ENCODE results near the gene DHRS1. TPM values are rescaled to one million over a fixed set of nuclear protein-coding genes. Genes with fewer than 3 reads are reported as not detected.
A peak's percentile ranks its signal among the peaks of the same experiment; 100 is the strongest.

DHRS1 gene
- total RNA-seq, 1 donor, result 13.8 TPM

DNA sequence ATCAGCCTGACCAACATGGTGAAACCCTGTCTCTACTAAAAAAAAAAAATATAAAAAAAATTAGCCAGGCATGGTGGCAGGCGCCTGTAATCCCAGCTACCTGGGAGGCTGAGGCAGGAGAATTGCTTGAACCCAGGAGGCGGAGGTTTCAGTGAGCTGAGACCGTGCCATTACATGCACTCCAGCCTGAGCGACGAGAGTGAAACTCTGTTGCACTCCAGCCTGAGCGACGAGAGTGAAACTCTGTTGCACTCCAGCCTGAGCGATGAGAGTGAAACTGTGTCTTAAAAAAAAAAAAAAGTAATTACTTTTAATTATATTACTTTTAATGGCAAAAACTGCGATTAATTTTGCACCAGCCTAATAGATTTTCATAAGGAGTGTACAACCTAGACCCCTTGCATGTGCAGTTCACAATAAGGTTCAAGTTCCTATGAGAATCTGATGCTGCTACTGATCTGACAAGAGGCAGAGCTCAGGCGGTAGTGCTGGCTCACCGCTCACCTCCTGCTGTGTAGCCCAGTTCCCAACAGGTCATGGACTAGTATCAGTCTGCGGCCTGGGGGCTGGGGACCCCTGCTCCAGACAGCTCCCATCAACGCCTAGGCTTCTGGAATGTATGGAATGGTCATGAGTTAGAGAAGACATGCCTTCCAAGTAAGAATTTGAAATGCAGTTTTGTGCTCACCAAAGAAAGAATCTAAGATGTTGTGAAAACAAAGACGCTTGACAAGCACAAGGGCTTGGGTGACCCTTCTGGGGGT, 21.8 kb upstream of the DHRS1 start:
- DNase-seq (ENCODE audit: low read depth), result no peak
- TF ChIP-seq, protein P1, sequence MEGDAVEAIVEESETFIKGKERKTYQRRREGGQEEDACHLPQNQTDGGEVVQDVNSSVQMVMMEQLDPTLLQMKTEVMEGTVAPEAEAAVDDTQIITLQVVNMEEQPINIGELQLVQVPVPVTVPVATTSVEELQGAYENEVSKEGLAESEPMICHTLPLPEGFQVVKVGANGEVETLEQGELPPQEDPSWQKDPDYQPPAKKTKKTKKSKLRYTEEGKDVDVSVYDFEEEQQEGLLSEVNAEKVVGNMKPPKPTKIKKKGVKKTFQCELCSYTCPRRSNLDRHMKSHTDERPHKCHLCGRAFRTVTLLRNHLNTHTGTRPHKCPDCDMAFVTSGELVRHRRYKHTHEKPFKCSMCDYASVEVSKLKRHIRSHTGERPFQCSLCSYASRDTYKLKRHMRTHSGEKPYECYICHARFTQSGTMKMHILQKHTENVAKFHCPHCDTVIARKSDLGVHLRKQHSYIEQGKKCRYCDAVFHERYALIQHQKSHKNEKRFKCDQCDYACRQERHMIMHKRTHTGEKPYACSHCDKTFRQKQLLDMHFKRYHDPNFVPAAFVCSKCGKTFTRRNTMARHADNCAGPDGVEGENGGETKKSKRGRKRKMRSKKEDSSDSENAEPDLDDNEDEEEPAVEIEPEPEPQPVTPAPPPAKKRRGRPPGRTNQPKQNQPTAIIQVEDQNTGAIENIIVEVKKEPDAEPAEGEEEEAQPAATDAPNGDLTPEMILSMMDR (IDR thresholded peaks at IDR 0.05; ENCODE audit: insufficient read depth, low read depth, low read length), result no peak
- no peak overlapping the region for H3K4me3 ChIP-seq (ENCODE audit: low read depth, low read length)

DNA sequence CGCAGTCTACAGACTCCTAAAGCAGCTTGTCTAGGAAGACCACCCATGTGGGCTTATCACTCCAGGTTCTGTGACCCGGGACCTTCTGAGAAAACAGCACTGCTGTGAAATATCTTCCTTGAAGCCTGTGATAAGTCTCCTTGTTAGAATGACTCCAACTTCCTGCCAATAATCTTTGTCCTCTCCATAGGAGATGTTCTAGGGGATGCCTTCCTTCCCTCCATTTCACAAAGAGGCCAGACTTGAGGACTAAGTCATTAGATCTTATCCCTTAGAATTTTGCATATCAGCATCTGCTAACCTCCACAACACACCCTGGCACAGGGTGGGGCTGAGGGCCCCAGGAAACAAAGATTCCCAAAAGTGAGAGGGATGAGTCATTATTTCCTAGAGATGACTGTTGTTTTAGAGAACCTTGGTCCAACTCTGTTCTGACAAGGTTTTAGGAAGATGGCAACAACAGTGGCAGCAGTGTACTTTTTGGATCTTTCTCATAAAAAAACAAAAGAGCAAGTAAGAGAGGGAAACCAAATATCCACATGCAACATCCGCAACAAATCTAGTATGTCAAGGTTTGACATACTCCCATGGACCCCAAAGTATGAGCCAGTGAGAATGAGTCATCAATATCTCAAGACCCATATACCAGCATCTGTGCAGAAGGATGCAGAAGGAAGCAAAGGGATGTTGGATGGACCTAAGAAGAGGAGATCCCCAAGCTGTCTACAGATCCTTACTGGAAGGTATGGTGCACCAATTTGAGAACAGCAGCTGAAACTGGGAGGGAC, 17.8 kb upstream of the DHRS1 start:
- DNase-seq (ENCODE audit: low read depth), result no peak
- TF ChIP-seq, protein P1 (IDR thresholded peaks at IDR 0.05; ENCODE audit: insufficient read depth, low read depth, low read length), result no peak
- no peak overlapping the region for H3K4me3 ChIP-seq (ENCODE audit: low read depth, low read length)

DNA sequence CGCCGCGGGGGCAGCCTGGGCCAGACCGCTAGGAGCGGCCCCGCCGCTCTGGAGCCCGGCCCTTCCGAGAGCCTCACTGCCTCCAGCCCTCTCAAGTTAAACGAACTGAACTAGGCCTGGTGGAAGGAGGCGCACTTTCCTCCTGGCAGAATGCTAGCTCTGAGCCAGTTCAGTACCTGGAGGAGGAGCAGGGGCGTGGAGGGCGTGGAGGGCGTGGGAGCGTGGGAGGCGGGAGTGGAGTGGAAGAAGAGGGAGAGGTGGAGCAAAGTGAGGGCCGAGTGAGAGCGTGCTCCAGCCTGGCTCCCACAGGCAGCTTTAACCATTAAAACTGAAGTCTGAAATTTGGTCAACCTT, 17.0 kb upstream of the DHRS1 start:
- TF ChIP-seq, protein P1 (IDR thresholded peaks at IDR 0.05; ENCODE audit: insufficient read depth, low read depth, low read length), result no peak
- H3K4me3 ChIP-seq (ENCODE audit: low read depth, low read length), result no peak overlapping the region
- DNase-seq (ENCODE audit: low read depth), result no peak

DNA sequence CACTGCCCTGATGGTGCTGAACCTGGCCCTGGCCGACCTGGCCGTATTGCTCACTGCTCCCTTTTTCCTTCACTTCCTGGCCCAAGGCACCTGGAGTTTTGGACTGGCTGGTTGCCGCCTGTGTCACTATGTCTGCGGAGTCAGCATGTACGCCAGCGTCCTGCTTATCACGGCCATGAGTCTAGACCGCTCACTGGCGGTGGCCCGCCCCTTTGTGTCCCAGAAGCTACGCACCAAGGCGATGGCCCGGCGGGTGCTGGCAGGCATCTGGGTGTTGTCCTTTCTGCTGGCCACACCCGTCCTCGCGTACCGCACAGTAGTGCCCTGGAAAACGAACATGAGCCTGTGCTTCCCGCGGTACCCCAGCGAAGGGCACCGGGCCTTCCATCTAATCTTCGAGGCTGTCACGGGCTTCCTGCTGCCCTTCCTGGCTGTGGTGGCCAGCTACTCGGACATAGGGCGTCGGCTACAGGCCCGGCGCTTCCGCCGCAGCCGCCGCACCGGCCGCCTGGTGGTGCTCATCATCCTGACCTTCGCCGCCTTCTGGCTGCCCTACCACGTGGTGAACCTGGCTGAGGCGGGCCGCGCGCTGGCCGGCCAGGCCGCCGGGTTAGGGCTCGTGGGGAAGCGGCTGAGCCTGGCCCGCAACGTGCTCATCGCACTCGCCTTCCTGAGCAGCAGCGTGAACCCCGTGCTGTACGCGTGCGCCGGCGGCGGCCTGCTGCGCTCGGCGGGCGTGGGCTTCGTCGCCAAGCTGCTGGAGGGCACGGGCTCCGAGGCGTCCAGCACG, 16.4 kb upstream of the DHRS1 start:
- TF ChIP-seq, protein P1 (IDR thresholded peaks at IDR 0.05; ENCODE audit: insufficient read depth, low read depth, low read length), result peak; percentile 11
- H3K4me3 ChIP-seq (ENCODE audit: low read depth, low read length), result no peak overlapping the region
- DNase-seq (ENCODE audit: low read depth), result peak; percentile 40

DNA sequence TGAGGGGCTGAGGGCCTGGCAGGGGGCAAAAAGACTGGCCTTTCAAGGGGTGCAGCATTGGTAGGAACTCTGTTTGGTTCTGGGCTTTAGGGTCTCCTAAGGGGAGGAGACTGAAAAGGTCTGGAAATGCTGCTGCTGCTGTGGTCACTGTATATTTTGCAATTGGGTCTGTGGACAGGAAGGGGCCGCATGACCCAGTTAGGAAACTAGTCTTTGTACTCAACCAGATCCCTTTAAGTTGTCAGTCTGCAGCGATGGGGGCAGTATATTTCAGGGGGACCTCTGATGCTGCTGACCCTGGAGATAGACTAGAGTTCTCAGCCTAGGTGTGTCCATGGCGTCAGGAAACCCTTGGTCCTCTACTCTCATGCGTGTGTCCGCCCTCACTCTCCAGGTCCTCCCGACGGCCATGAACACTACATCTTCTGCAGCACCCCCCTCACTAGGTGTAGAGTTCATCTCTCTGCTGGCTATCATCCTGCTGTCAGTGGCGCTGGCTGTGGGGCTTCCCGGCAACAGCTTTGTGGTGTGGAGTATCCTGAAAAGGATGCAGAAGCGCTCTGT, 15.7 kb upstream of the DHRS1 start:
- DNase-seq (ENCODE audit: low read depth), result no peak
- H3K4me3 ChIP-seq (ENCODE audit: low read depth, low read length), result no peak overlapping the region
- TF ChIP-seq, protein P1 (IDR thresholded peaks at IDR 0.05; ENCODE audit: insufficient read depth, low read depth, low read length), result no peak

DNA sequence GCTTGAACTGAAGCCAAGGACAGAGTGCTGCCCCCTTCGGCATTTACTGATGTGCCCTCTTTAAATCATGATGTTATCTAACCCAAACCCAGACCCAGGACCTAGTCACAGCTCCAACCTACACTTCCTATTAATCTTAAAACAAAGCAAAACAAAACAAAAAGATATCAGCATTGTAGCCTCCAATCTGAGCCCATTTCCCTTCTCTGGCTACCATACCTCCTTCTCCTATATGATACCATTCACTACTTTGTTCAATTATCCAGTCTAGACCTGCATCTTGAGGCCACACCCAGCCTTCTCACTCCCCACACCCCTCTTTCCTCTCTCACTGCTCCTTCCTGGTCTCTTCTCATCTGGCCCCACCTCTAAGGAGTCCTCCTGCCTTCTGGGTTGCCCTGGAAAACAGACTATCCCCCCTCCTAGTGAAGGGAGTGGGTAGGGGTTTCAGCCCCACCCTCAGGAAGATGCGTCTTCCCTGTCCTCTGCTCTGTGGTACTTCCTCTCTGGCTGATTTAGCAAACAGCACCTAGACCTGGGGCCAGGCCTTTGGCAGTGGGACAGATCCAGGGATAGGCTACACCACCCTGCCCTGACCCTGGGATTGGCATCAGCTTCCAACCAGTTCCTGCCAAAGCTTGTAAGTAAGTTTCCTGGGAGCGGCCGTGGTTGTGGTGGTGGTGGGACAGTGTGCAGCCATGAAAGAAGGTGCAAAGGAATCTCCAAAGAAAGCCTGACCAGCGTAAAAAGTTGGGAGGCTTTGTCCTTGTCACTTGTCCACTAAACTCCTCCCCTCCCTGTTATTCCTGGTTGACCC, 15.0 kb upstream of the DHRS1 start:
- H3K4me3 ChIP-seq (ENCODE audit: low read depth, low read length), result no peak overlapping the region
- DNase-seq (ENCODE audit: low read depth), result no peak
- TF ChIP-seq, protein P1 (IDR thresholded peaks at IDR 0.05; ENCODE audit: insufficient read depth, low read depth, low read length), result no peak
